HG03175 (cell line): ENCODE data around the gene PLXNA2.

Source experiments
- ATAC-seq: cut with Tn5 transposase; IDR thresholded peaks from one replicate; pipeline ENCODE4 v1.9.1; 2021; ENCODE audit warnings: mild to moderate bottlenecking, moderate library complexity; ENCODE audit not compliant: unreplicated experiment

Gene PLXNA2

DNA sequence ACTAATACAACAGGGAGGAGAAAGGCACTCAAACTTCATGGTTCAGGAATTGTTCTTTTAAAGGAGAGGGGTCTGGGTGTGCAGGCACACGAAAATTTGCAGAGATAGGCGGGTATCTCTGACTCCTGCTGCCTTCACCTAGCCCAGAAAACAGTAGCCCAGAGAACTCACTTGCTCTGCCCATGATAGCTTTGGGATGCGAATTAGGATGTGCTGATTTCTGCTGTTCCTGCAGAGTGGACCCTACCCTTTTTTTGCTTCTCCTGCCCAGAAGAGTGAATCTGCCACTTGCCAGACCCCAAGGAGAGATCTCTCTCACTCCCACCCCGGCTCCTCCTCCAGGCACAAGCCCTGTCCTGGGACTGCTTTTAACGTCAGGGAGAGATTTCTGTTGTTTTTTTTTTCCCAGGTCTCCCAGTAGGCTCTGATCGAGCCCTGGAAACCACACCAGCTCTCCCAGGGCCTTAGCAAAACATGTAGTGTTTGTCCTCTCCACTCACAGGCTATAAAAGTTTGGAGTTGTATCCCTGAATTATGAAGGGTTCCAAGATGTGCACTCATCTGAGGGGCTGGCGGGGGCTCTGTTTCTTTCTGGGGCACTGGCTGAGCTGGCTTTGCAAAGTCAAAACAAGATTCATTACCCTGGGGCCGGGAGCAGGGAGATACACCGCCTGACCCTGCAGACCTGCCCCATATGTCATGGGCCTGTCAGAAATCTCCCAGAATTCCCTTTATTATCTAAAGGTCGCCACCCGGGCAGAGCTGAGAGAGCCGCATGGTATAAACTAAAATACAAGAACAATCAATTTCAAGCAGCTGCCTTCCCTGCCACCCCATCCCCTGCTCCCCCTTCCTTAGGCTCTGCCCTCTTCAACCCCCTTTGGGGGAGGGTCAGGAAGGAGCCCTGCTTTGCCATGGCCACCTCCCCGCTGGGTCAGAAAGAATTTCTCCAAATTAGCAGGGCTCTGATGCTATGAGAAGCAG lies 17.9 kb downstream of the PLXNA2 start:
- no peak for ATAC-seq

GRCh38 chr1:208224192-208224713 lies 19.9 kb downstream of the PLXNA2 start:
- no peak for ATAC-seq

- no peak for ATAC-seq
Observed at GRCh38 chr1:208223136-208223535, 21.0 kb downstream of the PLXNA2 start.

DNA sequence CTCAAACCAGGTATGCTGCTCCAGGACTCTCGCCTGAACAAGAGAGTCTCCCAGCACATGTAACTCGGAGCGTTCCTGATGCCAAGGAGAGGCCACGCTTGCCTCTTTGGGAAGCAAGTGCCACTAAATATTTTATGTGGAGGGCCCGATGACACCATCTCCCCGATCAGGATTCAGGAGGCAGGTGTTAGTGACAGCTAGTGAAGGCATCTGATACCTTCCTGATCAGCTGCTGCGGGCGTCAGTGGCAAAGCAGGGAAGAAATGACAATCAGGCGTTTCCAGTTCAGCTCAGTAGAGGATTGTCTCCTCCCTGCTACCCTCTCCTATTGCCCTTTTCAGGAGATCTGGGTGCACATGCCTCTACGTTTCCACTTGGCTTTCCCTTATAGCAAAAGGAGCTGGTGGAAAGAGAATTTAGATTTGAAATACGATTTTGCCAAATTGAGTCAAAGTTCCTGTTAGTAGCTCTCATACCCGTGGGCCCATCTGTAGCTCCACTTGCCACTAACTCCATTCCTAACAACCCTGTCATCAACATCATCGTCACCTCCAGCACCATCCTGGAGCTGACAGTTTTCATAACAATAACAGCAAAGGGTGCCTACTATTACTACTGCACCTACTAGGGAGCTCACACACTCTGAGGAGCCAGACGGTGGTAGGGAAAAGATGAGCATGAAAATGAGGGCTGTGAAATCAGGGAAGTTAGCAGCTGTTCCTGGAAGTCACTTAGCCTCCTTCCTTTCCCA lies 21.6 kb downstream of the PLXNA2 start:
- no peak for ATAC-seq

GRCh38 chr1:208221291-208221622 lies 22.9 kb downstream of the PLXNA2 start:
- ATAC-seq: no peak

- ATAC-seq: no peak
Observed at GRCh38 chr1:208219659-208220282, 24.4 kb downstream of the PLXNA2 start.

- ATAC-seq: no peak
Observed at GRCh38 chr1:208219098-208219658, 25.0 kb downstream of the PLXNA2 start.

DNA sequence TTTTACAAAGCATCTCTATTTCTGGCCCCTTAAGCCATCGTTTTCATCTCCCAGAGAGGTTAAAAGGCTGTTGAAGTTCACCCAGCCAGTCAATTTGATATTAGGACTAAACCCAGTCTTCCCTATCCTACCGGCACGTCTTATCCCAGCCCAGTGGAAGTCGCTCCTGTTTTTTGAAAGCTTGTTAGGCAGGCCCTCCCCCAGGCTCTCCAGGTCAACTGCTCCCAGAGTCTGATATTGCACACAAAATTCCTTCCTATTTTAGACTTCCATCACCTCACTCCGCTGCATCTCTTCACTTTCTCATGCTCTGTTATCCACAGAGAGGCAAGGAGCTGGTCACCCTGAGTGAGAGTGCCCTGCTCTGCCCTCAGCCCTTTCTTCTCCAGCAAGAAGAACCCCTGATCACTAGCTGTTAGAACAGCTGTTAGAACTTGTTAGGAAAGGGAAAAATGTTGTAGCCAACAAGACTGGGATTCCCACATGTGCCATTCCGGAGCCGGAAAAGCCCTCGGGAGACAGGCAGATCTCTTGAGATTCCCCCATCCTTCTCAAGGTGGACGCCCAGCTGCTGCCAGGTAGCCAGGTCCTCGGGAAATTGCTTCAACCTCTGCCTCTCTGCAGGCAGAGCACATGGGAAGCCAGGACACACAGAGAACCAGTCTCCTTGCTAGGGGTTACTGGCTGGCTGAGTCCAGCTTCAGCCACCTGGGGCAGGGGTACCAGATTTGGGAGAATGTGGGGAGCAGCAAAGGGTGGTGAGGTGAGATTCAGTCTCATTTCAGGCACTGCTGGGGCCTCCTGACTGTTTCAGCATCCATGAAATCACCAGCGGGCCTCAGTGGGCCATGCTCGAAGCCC lies 25.7 kb downstream of the PLXNA2 start:
- ATAC-seq: no peak

DNA sequence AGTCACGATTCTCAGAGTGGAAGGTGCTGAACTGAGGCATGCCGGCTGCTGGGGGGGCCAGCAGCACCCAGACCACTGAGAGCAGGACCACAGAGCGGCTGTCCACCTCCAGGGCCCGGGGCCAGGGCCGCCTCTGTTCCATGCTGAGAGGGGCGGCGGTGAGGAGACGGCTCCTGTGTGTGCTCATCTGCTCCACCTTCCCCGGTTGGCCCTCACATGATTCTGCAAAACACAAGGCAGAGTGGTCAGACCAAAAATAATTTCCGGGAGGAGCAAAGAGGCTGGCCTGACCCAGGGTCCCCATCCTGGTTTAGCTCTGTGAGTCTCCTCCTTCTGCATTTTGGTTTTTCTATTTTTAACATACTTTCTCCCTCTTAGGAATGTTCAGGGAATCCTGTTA lies 26.4 kb downstream of the PLXNA2 start:
- no peak for ATAC-seq

GRCh38 chr1:208216806-208217205 lies 27.4 kb downstream of the PLXNA2 start:
- ATAC-seq: no peak

GRCh38 chr1:208216062-208216461 lies 28.1 kb downstream of the PLXNA2 start:
- ATAC-seq: no peak

DNA sequence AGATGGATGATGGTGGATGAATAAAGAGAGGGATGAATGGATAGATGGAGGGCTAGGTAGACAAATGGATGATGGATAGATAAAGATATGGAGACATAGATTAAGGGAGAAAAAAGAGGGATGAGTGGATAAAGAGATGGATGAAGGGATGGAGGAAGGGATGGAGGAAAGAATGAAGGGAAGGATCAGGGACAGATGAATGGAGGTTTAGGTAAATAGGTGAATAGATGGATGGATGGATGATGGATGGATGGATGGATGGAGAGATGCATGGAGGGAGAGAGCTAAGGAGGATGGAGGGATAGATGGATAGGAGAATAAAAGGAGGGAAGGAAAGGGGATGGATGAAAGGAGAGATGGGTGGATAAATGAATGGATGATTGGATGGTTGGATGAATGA lies 28.8 kb downstream of the PLXNA2 start:
- ATAC-seq: no peak

- no peak for ATAC-seq
Observed at GRCh38 chr1:208213786-208214185, 30.4 kb downstream of the PLXNA2 start.

DNA sequence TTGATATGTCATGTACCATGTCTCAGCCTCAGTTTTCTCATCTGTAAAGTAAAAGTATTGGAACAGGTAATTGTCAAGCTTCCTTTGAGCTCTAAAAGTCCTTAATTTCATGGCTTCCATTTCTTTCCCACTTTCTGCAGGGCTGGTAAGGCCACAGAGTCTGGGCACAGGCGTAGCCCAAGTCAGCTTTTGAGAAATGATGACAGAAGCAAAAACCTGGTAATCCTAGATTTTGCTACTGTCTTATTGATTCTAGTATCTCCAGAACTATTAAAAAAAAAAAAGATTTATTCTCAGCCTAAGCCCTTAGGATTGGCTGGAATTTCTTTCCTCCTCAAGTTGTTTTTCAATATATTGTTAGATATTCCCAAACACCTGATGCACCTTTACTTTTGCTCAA lies 31.3 kb downstream of the PLXNA2 start:
- no peak for ATAC-seq

DNA sequence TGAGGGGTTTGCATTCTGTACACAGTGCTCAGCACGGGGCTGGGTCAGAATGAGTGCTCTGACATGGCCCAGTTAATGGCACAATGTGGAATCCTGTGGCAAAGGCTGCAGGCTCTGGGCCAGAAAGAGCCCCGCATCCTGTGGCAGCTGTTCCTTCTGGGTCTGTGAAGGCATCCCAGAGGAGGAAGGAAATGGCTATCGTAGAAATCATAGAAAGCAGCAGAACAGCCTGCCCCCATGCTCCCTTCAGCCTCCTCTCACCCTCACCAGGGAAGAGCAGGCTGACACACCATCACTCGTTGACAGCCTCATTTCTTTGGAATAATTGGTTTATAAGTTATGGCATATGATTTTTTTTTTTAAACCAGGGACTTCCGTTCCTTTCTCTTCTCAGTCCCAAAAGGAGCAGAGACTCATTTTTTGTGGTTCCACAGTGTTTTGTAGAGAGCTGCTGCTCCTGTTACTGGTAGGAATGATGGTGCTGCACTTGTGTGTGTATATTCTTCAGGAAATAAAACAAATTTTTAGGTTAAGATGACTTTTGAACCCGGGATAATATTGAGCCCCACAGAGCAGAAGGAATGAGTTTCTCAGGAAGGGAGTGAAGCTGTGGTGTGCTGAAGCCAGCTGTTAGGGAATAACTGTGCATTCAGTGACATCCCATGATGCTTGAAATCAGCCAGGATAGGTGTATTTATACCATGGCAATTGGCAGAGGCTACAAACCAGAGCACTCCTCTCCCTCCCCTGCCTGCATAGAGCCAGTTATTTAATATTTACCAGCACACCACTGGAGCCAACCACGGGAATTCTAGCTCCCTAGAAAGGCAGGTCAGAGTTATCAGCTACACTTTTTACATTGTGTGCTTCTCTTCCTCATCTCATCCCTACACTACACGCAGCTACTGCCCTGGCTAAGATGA lies 32.0 kb downstream of the PLXNA2 start:
- no peak for ATAC-seq

DNA sequence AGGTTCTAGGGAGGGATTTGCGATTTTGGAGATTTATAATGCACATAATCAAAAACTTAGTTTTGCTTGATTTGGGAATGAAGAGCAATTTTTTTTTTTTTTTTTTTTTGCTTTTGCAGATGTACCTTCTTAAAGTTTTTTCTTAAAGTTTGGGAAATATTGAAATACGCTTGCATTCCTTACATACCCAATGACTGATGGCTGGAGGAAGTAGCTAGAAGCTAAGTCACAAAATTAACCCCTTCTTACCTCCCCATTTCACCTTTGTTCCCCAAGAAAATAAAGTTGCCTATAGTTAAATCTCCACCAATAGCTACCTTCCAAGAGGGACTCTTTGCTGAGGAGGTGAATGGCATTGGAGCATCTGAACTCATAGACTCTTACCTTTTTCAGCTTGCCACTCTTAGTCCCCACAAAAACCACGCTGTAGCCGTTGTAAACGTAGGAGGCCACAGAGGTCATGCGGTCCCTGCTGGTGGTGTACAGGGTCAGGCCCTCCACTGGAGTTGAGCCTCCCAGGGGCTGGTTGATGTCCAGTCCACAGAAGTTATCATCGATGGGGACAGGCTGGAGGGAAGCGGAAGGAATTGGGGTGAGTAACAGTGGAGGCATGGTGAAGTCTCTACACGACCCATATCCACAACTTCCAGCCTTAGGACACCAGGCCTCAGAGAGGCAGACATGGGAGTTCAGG lies 34.1 kb downstream of the PLXNA2 start:
- no peak for ATAC-seq

- ATAC-seq: no peak
Observed at GRCh38 chr1:208209286-208209685, 34.9 kb downstream of the PLXNA2 start.

DNA sequence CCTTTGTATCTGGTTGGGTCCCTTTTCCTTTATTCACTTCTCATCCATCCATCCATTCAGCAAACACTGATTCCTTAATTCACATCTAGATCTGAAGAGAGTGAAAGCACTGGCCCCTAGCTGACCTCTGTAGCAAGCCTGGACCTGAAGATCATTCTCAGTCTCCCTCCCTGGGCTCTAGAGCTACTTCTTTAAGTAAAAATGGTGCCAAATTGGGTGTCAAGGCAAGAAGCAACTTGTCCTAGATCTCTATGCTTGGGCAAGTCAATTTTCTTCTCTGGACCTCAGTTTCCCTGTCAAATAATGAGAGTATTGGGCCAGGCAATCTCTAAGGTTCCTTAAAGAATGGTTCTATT lies 36.1 kb downstream of the PLXNA2 start:
- no peak for ATAC-seq
